ENCODE measurements around the gene SSTR3. TPM values are rescaled to one million over a fixed set of nuclear protein-coding genes. Genes with fewer than 3 reads are reported as not detected.

SSTR3 gene
- total and polyA plus RNA-seq, 10 of the 15 experiments (the other 5 are each of a cell fraction or from before 2014, with no cell fraction given): 0.03 to 4.5 (median 2.4) TPM

GRCh38 chr22:37210041-37210803 lies 2.1 kb downstream of the SSTR3 start:
- Histone ChIP-seq H3K9ac (ENCODE audit: control insufficient read depth, insufficient read depth, low read length) (no peak overlapping the region), H3K79me2 (ENCODE audit: control insufficient read depth, insufficient read depth, low read length) (no peaks in the 10 kb centered on the region), H3K4me3 (no peak overlapping the region), H3K9me3 (replicated peaks; ENCODE audit: control insufficient read depth, insufficient read depth, low read length) (no peaks in the 10 kb centered on the region), H3K27ac (ENCODE audit: control insufficient read depth, insufficient read depth) (no peak overlapping the region), H2AFZ (ENCODE audit: control insufficient read depth, low read depth, low read length) (no peak overlapping the region), H3K4me1 (ENCODE audit: control insufficient read depth, insufficient read depth, low read length) (peaks cover 2% of the 10 kb centered on the region), H3K27me3 (replicated peaks in 1 of 2; ENCODE audit: control insufficient read depth in 2 of 2, insufficient read depth in 2 of 2, low read length in 1 of 2) (no peaks in the 10 kb centered on the region), H3K4me2 (ENCODE audit: control insufficient read depth, insufficient read depth) (no peak overlapping the region), H4K20me1 (ENCODE audit: control insufficient read depth, insufficient read depth) (no peaks in the 10 kb centered on the region), H3K36me3 (ENCODE audit: control insufficient read depth in 2 of 2, insufficient read depth in 2 of 2, low read length in 1 of 2) (no peaks in the 10 kb centered on the region; a peak in 3 of 4 replicates)
- intact Hi-C loops (cut with micrococcal nuclease; ENCODE audit: unreplicated experiment) (no loop called here), in situ Hi-C loops (cut with MboI) (loop anchor here (25.0 kb wide), 1 partner anchor 1823 kb away; the partner anchor contains the start of gene HMOX1)
- FAIRE-seq (no peak), ATAC-seq (no peak), DNase-seq (ENCODE audit: low read depth, low spot score) (no peak)
- TF ChIP-seq RUNX3 (IDR thresholded peaks at IDR 0.05; ENCODE audit: low read length) (no peak), EGR1 (IDR thresholded peaks at IDR 0.05; ENCODE audit: borderline replicate concordance in 1 of 2, low read depth in 2 of 2, low read length in 2 of 2) (no peak), NFYB (IDR thresholded peaks at IDR 0.05; ENCODE audit: insufficient read depth, low read depth, low read length) (peak; percentile 22; the same call in 1 of the 2 replicates)
- ChIA-PET CTCF (interaction anchor here (0.7 to 2.7 kb wide), 4 partner anchors 10 to 67 kb away, joined by 3 to 18 read pairs (median 7); no protein-coding TSS in a partner anchor), SMC1A (ENCODE audit: uncharacterized antibody, unreplicated experiment) (interaction anchor here (1.0 to 1.1 kb wide), 2 partner anchors 10 to 17 kb away, joined by 3 to 6 read pairs; no protein-coding TSS in a partner anchor), RAD21 (ENCODE audit: unreplicated experiment) (interaction anchor here (1.3 kb wide), 1 partner anchor 50 kb away, joined by 3 read pairs; no protein-coding TSS in a partner anchor), POLR2A (interaction anchor here (0.8 to 1.0 kb wide), 2 partner anchors 9 kb away, joined by 3 to 5 read pairs; no protein-coding TSS in a partner anchor)
- no TSS peak for BruUV-seq (replicated peaks)
- 68% methylated on average over 15 of the region's 15 CpGs for WGBS (ENCODE audit: insufficient coverage, insufficient replicate concordance, low lambda C conversion rate, missing lambda C conversion rate)

GRCh38 chr22:37209140-37209845 lies 3.0 kb downstream of the SSTR3 start:
- Histone ChIP-seq H3K4me3 (no peak overlapping the region), H3K9me3 (replicated peaks; ENCODE audit: control insufficient read depth, insufficient read depth, low read length) (no peaks in the 10 kb centered on the region), H3K27me3 (replicated peaks in 1 of 2; ENCODE audit: control insufficient read depth in 2 of 2, insufficient read depth in 2 of 2, low read length in 1 of 2) (no peaks in the 10 kb centered on the region), H3K4me1 (ENCODE audit: control insufficient read depth, insufficient read depth, low read length) (no peaks in the 10 kb centered on the region), H3K27ac (ENCODE audit: control insufficient read depth, insufficient read depth) (no peak overlapping the region), H3K36me3 (ENCODE audit: control insufficient read depth in 2 of 2, insufficient read depth in 2 of 2, low read length in 1 of 2) (no peaks in the 10 kb centered on the region; a peak in 3 of 4 replicates), H3K79me2 (ENCODE audit: control insufficient read depth, insufficient read depth, low read length) (no peaks in the 10 kb centered on the region), H3K9ac (ENCODE audit: control insufficient read depth, insufficient read depth, low read length) (no peak overlapping the region), H4K20me1 (ENCODE audit: control insufficient read depth, insufficient read depth) (no peaks in the 10 kb centered on the region), H2AFZ (ENCODE audit: control insufficient read depth, low read depth, low read length) (no peak overlapping the region), H3K4me2 (ENCODE audit: control insufficient read depth, insufficient read depth) (no peak overlapping the region)
- 37% methylated on average over 9 of the region's 9 CpGs for WGBS (ENCODE audit: insufficient coverage, insufficient replicate concordance, low lambda C conversion rate, missing lambda C conversion rate)
- ATAC-seq: no peak
- no peak for DNase-seq (ENCODE audit: low read depth, low spot score)
- TF ChIP-seq TCF12 (IDR thresholded peaks at IDR 0.05; ENCODE audit: low read depth, low read length) (no peak), RAD51 (IDR thresholded peaks at IDR 0.05) (no peak), TARDBP (IDR thresholded peaks at IDR 0.05; ENCODE audit: borderline replicate concordance) (no peak), MTA3 (IDR thresholded peaks at IDR 0.05; ENCODE audit: borderline replicate concordance, low read length) (no peak), ZNF592 (IDR thresholded peaks at IDR 0.05) (no peak), CHD4 (IDR thresholded peaks at IDR 0.05) (no peak)
- in situ Hi-C loops (cut with MboI): loop anchor here (25.0 kb wide), 1 partner anchor 1822 kb away; the partner anchor contains the start of gene HMOX1
- ChIA-PET POLR2A (interaction anchor here (0.8 kb wide), 1 partner anchor 9 kb away, joined by 5 read pairs; no protein-coding TSS in a partner anchor), CTCF (interaction anchor here (1.9 to 2.7 kb wide), 3 partner anchors 9 to 51 kb away, joined by 6 to 18 read pairs (median 8); no protein-coding TSS in a partner anchor), RAD21 (ENCODE audit: unreplicated experiment) (interaction anchor here (1.3 kb wide), 1 partner anchor 51 kb away, joined by 3 read pairs; no protein-coding TSS in a partner anchor), SMC1A (ENCODE audit: uncharacterized antibody, unreplicated experiment) (no interaction called here)
- FAIRE-seq: no peak
- intact Hi-C loops (cut with micrococcal nuclease; ENCODE audit: unreplicated experiment): no loop called here
- no TSS peak for BruUV-seq (replicated peaks)

All from GM12878 (cell line).